Islet of Langerhans (tissue), 1 donor: Measurements from ENCODE around the gene DAPK2.

Experiments
- FAIRE-seq: peaks from one replicate; lab custom pipeline; 2011; peaks lifted over from hg19 to GRCh38; lab: Jason Lieb, UNC

DAPK2 gene

GRCh38 chr15:63861946-63862517, 184.3 kb downstream of the DAPK2 start:
- FAIRE-seq: no peak

GRCh38 chr15:63860555-63860954, 185.7 kb downstream of the DAPK2 start:
- no peak for FAIRE-seq

- no peak for FAIRE-seq
Measured at GRCh38 chr15:63860155-63860554, 186.1 kb downstream of the DAPK2 start.

- FAIRE-seq: no peak
Measured at GRCh38 chr15:63858881-63859280, 187.4 kb downstream of the DAPK2 start.

GRCh38 chr15:63858448-63858847, 187.8 kb downstream of the DAPK2 start:
- FAIRE-seq: no peak

GRCh38 chr15:63857461-63857856, 188.8 kb downstream of the DAPK2 start:
- no peak for FAIRE-seq
